ENCODE data around the gene XIRP2. TPM values are rescaled to one million over a fixed set of nuclear protein-coding genes. Genes with fewer than 3 reads are reported as not detected.

XIRP2 gene
- total RNA-seq, 1 experiment from 2014 or later: not detected

- DNase-seq (ENCODE audit: low read depth, low spot score) (no peak), ATAC-seq (no peak; the same call in 1 of the 2 replicates)
- no peaks in the 10 kb centered on the region for H3K9me2 ChIP-seq (ENCODE audit: insufficient read depth)
- ChIA-PET CTCF (no interaction called here), POLR2A (no interaction called here), RAD21 (ENCODE audit: low non-redundant PET in 1 of 2, low total read pairs in 2 of 2, uncharacterized antibody in 2 of 2, unreplicated experiment in 2 of 2) (no interaction called here)
- intact Hi-C loops (cut with micrococcal nuclease): no loop called here
- no peaks in the 10 kb centered on the region for H3K4me1 ChIP-seq (ENCODE audit: control insufficient read depth in 1 of 2, insufficient read depth in 2 of 2, low read length in 2 of 2)
- no TSS peak for BruUV-seq (replicated peaks)
- H3K79me2 ChIP-seq (ENCODE audit: insufficient read depth, low read length): no peaks in the 10 kb centered on the region
- H3K9ac ChIP-seq (ENCODE audit: low read length): no peak overlapping the region
- no peak overlapping the region for H2AFZ ChIP-seq (ENCODE audit: low read depth, low read length, poor library complexity, severe bottlenecking)
- no peaks in the 10 kb centered on the region; the same call in 1 of the 2 replicates for H4K20me1 ChIP-seq (ENCODE audit: insufficient read depth)
- H3K9me3 ChIP-seq (ENCODE audit: control insufficient read depth in 1 of 2, insufficient read depth in 1 of 2, low read depth in 1 of 2, low read length in 2 of 2): no peaks in the 10 kb centered on the region; a peak in 1 of 4 replicates
- H3K27me3 ChIP-seq (ENCODE audit: insufficient read depth, low read length): no peaks in the 10 kb centered on the region
- H3K27ac ChIP-seq (ENCODE audit: low read depth, low read length): no peak overlapping the region
- no peak overlapping the region for H3K4me2 ChIP-seq (ENCODE audit: low read length)
- no peaks in the 10 kb centered on the region for H3K36me3 ChIP-seq (ENCODE audit: control insufficient read depth in 1 of 2, insufficient read depth in 2 of 2, low read length in 2 of 2)
- H3K4me3 ChIP-seq (replicated peaks in 1 of 2; ENCODE audit: low read depth in 1 of 2, low read length in 2 of 2): no peak overlapping the region
- TF ChIP-seq POLR2AphosphoS5 (IDR thresholded peaks at IDR 0.05; ENCODE audit: low read depth, low read length) (no peak), ATF3 (IDR thresholded peaks at IDR 0.05) (no peak), POLR2A (IDR thresholded peaks at IDR 0.05; ENCODE audit: borderline replicate concordance, extremely low read depth, insufficient read depth, insufficient read length) (no peak), CTCF (IDR thresholded peaks at IDR 0.05 in 2 of 3, conservative IDR thresholded peaks at IDR 0.05 in 1 of 3; ENCODE audit: borderline replicate concordance in 1 of 3, insufficient read depth in 1 of 3, low read depth in 2 of 3, low read length in 2 of 3) (0 out of 6 replicates have a peak, but pooled peaks of 1 of the 3 experiments have one; percentile 6), YY1 (IDR thresholded peaks at IDR 0.05; ENCODE audit: extremely low read depth, insufficient replicate concordance, low read depth, low read length) (no peak)
Observed at GRCh38 chr2:166900700-166901099, 12.4 kb downstream of the XIRP2 start.

GRCh38 chr2:166901336-166901735 lies 13.1 kb downstream of the XIRP2 start:
- intact Hi-C loops (cut with micrococcal nuclease): no loop called here
- Histone ChIP-seq H3K79me2 (ENCODE audit: insufficient read depth, low read length) (no peaks in the 10 kb centered on the region), H3K27me3 (ENCODE audit: insufficient read depth, low read length) (no peaks in the 10 kb centered on the region), H3K27ac (ENCODE audit: low read depth, low read length) (no peak overlapping the region), H3K4me2 (ENCODE audit: low read length) (no peak overlapping the region), H3K9me2 (ENCODE audit: insufficient read depth) (no peaks in the 10 kb centered on the region), H2AFZ (ENCODE audit: low read depth, low read length, poor library complexity, severe bottlenecking) (no peak overlapping the region), H3K4me1 (ENCODE audit: control insufficient read depth in 1 of 2, insufficient read depth in 2 of 2, low read length in 2 of 2) (no peaks in the 10 kb centered on the region), H3K4me3 (replicated peaks in 1 of 2; ENCODE audit: low read depth in 1 of 2, low read length in 2 of 2) (no peak overlapping the region), H3K36me3 (ENCODE audit: control insufficient read depth in 1 of 2, insufficient read depth in 2 of 2, low read length in 2 of 2) (no peaks in the 10 kb centered on the region), H4K20me1 (ENCODE audit: insufficient read depth) (no peaks in the 10 kb centered on the region; the same call in 1 of the 2 replicates), H3K9ac (ENCODE audit: low read length) (no peak overlapping the region), H3K9me3 (ENCODE audit: control insufficient read depth in 1 of 2, insufficient read depth in 1 of 2, low read depth in 1 of 2, low read length in 2 of 2) (no peaks in the 10 kb centered on the region; a peak in 1 of 4 replicates)
- RAD21 ChIA-PET (ENCODE audit: low non-redundant PET in 1 of 2, low total read pairs in 2 of 2, uncharacterized antibody in 2 of 2, unreplicated experiment in 2 of 2): no interaction called here
- no TSS peak for BruUV-seq (replicated peaks)
- no peak for TF ChIP-seq JUND (IDR thresholded peaks at IDR 0.05)
- TF ChIP-seq SP1 (IDR thresholded peaks at IDR 0.05; ENCODE audit: low read depth): no peak
- no peak for TF ChIP-seq TCF7L2 (IDR thresholded peaks at IDR 0.05; ENCODE audit: borderline replicate concordance, extremely low read depth, insufficient read depth, insufficient read length)
- no peak for TF ChIP-seq CBX3 (IDR thresholded peaks at IDR 0.05; ENCODE audit: low read depth)
- no peak for TF ChIP-seq SRF (IDR thresholded peaks at IDR 0.05; ENCODE audit: low read depth)
- TF ChIP-seq CTCF (IDR thresholded peaks at IDR 0.05 in 2 of 3, conservative IDR thresholded peaks at IDR 0.05 in 1 of 3; ENCODE audit: borderline replicate concordance in 1 of 3, insufficient read depth in 1 of 3, low read depth in 2 of 3, low read length in 2 of 3): no peak
- TF ChIP-seq CEBPB (IDR thresholded peaks at IDR 0.05; ENCODE audit: low read depth): no peak
- ATAC-seq: no peak
- no peak for DNase-seq (ENCODE audit: low read depth, low spot score)
- CTCF ChIA-PET: no interaction called here
- POLR2A ChIA-PET: no interaction called here
